Amniotic stem cell (primary cell): ENCODE results near the gene ROR2.

Experiments
- DNase-seq: peaks from one replicate; lab custom pipeline; 2025; lab: John Stamatoyannopoulos, UW

The ROR2 gene

GRCh38 chr9:91900797-91901177, 49.2 kb downstream of the ROR2 start:
- DNase-seq = no peak

- no peak for DNase-seq
These were observed 49.8 kb downstream of the ROR2 start for GRCh38 chr9:91900055-91900796.

GRCh38 chr9:91899594-91899993, 50.4 kb downstream of the ROR2 start:
- DNase-seq = no peak

GRCh38 chr9:91899219-91899563, 50.8 kb downstream of the ROR2 start:
- DNase-seq = no peak

- DNase-seq = no peak
These were observed 51.4 kb downstream of the ROR2 start for GRCh38 chr9:91898451-91899218.

GRCh38 chr9:91897201-91897600, 52.8 kb downstream of the ROR2 start:
- no peak for DNase-seq

GRCh38 chr9:91896513-91897121, 53.4 kb downstream of the ROR2 start:
- no peak for DNase-seq

GRCh38 chr9:91896097-91896496, 53.9 kb downstream of the ROR2 start:
- DNase-seq = no peak

GRCh38 chr9:91894536-91894935, 55.5 kb downstream of the ROR2 start:
- no peak for DNase-seq

GRCh38 chr9:91894023-91894422, 56.0 kb downstream of the ROR2 start:
- DNase-seq = no peak

GRCh38 chr9:91891915-91892314, 58.1 kb downstream of the ROR2 start:
- DNase-seq = no peak

GRCh38 chr9:91890662-91891061, 59.4 kb downstream of the ROR2 start:
- DNase-seq = no peak

- DNase-seq = no peak
These were observed 60.7 kb downstream of the ROR2 start for GRCh38 chr9:91889161-91889911.

- DNase-seq = no peak
These were observed 63.5 kb downstream of the ROR2 start for GRCh38 chr9:91886414-91887076.

GRCh38 chr9:91885746-91886413, 64.1 kb downstream of the ROR2 start:
- DNase-seq = no peak

GRCh38 chr9:91884696-91885687, 65.0 kb downstream of the ROR2 start:
- DNase-seq = no peak

GRCh38 chr9:91884153-91884552, 65.9 kb downstream of the ROR2 start:
- DNase-seq = no peak

GRCh38 chr9:91883503-91883902, 66.5 kb downstream of the ROR2 start:
- DNase-seq = no peak

- DNase-seq = no peak
These were observed 67.4 kb downstream of the ROR2 start for GRCh38 chr9:91882627-91883026.

GRCh38 chr9:91880378-91880972, 69.6 kb downstream of the ROR2 start:
- DNase-seq = no peak
